VCaP (cell line): ENCODE results near the gene PTPN14.
"Not testable (repeated sequence)": the region's sequence is repeated elsewhere in the genome, so short reads cannot be mapped to it uniquely, and the experiment has no call there.

Source experiments
- H3K27ac ChIP-seq: fragments of 450-650 bp; 2 replicates; pipeline ENCODE4 v1.5.1; 2017
- TF ChIP-seq, protein P1 (sequence below): fragments of 450-650 bp; conservative IDR thresholded peaks from 2 replicates; pipeline ENCODE4 v1.5.1; 2017; ENCODE audit warnings: mild to moderate bottlenecking, moderate library complexity

PTPN14 gene

GRCh38 chr1:214584805-214585766 lies 33.7 kb upstream of the PTPN14 start:
- H3K27ac ChIP-seq, result peak overlapping the region; percentile 53

DNA sequence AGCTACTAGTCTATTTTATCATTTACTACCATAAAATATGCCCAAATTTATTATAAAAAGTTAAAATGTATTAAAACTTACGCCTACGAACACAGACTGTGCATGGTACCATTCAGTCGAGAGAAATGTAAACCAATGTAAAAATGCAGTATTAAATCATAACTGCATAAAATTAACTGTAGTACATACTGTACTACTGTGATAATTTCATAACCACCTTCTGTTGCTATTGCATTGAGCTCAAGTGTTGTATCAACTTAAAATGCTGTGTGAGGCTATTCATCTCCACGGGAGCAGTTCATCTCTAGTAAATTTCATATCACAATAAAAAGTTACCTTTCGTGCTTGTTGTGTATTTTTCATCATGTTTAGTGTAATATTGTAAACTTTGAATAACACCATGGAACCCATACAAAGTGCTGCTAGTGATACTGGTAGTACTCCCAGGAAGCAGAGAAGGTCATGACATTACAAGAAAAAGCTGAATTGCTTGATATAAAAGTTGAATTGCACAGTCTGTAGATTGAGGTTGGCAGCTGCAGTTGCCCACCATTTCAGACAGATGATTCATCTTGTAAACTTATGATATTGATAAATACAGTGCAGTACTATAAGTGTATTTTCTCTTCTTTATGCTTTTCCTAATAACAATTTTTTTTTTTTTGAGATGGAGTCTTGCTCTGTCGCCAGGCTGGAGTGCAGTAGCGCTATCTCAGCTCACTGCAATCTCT lies 32.6 kb upstream of the PTPN14 start:
- TF ChIP-seq, protein P1, sequence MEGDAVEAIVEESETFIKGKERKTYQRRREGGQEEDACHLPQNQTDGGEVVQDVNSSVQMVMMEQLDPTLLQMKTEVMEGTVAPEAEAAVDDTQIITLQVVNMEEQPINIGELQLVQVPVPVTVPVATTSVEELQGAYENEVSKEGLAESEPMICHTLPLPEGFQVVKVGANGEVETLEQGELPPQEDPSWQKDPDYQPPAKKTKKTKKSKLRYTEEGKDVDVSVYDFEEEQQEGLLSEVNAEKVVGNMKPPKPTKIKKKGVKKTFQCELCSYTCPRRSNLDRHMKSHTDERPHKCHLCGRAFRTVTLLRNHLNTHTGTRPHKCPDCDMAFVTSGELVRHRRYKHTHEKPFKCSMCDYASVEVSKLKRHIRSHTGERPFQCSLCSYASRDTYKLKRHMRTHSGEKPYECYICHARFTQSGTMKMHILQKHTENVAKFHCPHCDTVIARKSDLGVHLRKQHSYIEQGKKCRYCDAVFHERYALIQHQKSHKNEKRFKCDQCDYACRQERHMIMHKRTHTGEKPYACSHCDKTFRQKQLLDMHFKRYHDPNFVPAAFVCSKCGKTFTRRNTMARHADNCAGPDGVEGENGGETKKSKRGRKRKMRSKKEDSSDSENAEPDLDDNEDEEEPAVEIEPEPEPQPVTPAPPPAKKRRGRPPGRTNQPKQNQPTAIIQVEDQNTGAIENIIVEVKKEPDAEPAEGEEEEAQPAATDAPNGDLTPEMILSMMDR, result no peak
- H3K27ac ChIP-seq, result peak overlapping the region; percentile 53

More at GRCh38 chr1:214584805-214585766, 33.7 kb upstream of the PTPN14 start:
- TF ChIP-seq, protein P1, result peak; percentile 91

DNA sequence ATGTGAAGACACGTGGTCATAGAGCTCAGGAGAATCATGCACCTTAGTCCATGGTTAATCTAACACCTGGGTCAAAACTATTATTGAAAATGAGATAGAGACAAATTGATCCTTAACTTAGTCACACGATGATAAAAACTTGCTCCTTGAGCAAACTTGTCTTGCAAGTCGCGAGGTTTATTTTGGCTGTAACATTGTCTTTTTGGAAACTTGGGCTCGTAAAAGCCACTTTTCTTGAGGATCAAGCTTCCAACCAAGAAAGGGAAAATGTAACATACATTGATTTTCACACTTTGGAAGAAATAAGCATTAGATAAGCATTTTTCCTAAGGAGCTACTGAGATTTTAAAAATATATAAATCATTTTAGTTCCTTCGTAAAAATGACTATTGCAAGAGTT lies 31.7 kb upstream of the PTPN14 start:
- TF ChIP-seq, protein P1, result no peak
- H3K27ac ChIP-seq, result peak overlapping the region; percentile 53

DNA sequence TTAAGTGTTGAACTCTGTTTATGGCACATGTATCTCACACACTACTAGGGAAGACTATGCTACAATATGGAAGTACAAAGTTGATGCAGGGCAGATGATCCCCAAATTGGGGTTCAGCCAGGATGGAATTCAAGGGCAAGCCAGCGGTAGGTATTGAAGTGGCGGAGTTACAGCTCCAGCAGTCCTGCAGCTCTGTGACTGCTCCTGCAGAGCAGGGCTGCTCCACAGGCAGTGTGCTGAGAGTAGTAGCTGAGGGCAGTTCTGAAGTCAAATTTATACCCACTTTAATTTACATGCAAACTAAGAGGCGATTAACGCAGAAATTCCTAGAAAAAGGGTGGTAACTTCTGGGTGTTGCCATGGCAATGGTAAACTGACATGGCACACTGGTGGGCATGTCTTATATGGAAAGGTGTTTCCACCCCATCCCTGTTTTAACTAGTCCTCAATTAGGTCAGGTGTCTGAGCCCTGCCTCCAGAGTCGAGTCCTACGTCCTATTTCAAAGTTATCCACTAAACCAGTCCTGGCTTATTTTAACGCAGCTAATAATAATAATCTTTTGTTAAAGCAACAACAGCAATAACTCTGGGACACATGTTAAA lies 31.0 kb upstream of the PTPN14 start:
- peak overlapping the region; percentile 53 for H3K27ac ChIP-seq
- TF ChIP-seq, protein P1, result no peak

DNA sequence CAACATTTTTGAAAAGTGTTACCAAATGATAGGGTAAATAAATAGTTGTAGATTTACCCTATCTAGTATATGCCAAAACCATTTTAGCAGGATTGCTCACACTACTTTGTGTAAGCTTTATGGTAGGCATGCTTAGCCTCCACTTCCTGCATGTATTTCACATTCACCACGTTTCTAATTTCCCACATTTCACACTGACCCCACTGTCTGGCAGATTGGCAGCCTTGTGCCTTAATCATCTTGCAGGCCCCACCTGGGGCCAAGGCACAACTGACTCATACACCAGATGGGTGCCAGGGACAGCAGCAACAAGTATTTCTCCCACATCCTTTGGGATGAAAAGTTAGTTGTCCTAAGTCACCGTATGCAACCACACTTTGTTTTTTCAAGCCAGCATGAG lies 30.4 kb upstream of the PTPN14 start:
- TF ChIP-seq, protein P1, result no peak
- H3K27ac ChIP-seq, result peak overlapping the region; percentile 53

GRCh38 chr1:214579183-214579582 lies 27.8 kb upstream of the PTPN14 start:
- H3K27ac ChIP-seq, result no peak overlapping the region
- TF ChIP-seq, protein P1, result no peak

- not testable (repeated sequence) for H3K27ac ChIP-seq
Measured at GRCh38 chr1:214576120-214576519, 24.7 kb upstream of the PTPN14 start.
